Measurements from ENCODE around the gene DCBLD1. TPM values are rescaled to one million over a fixed set of nuclear protein-coding genes. Genes with fewer than 3 reads are reported as not detected.

The DCBLD1 gene
- total and polyA plus RNA-seq, 4 donors, result 10.0 to 38.1 (median 13.0) TPM

DNA sequence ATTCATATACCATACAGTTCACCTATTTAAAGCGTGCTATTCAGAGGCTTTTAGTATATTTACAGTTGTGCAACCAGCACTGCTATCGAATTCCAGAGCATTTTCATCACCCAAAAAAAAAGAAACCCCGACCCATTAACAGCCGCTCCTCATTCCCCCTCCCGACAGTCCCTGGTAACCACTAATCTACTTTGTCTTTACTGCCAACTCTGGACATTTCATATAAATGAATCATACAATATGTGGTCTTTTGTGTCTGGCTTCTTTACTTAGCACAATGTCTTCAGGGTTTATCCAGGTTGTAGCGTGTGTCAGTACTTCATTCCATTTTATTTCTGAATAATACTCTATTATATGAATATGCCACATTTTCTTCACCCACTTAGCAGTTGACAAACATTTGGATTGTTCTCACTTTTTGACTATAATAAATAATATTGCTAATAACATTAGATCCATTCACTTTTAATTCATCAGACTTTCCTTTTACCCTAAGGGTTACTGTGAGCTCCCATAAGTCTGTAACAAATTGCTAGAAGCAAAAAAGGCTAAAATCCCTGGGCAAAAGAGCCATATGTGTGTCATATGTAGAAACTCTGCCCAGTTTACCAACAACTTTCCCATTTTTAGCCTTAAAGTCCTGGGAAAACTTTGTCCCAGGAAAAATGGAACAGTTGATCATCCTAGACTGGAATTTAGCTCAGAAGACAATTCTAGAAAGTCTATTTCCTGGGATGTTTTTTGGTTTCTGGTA lies 33.6 kb upstream of the DCBLD1 start:
- H3K27ac ChIP-seq (ENCODE audit: low read depth in 1 of 2, low read length in 1 of 2), result no peak overlapping the region
- ATAC-seq (ENCODE audit: insufficient read depth, low FRiP score), result no peak
- no peaks in the 10 kb centered on the region for H3K9me3 ChIP-seq (ENCODE audit: control insufficient read depth in 4 of 4, insufficient read depth in 3 of 4, low read length in 3 of 4)
- H3K4me1 ChIP-seq (ENCODE audit: control insufficient read depth in 5 of 5, insufficient read depth in 5 of 5, low read length in 5 of 5), result peaks cover 0 to 25% (median 8%) of the 10 kb centered on the region in 5 donors
- no peak overlapping the region for H3K4me3 ChIP-seq
- 52 to 77% methylated on average over 6 of the region's 6 CpGs for WGBS, 2 donors
- no peak overlapping the region for H3K9ac ChIP-seq (ENCODE audit: insufficient read depth in 1 of 2, low read length in 2 of 2)
- no peaks in the 10 kb centered on the region for H3K36me3 ChIP-seq (ENCODE audit: control insufficient read depth in 4 of 4, insufficient read depth in 4 of 4, low read length in 4 of 4)
- H3K27me3 ChIP-seq (ENCODE audit: control insufficient read depth in 3 of 3, insufficient read depth in 3 of 3, low read length in 2 of 3), result peaks cover 0 to 5% (median 4%) of the 10 kb centered on the region in 3 donors
- TF ChIP-seq CTCF (IDR thresholded peaks at IDR 0.05; ENCODE audit: control extremely low read depth, extremely low read depth), result no peak
- DNase-seq, result peak in 2 of 3 donors; percentile 22 to 42

DNA sequence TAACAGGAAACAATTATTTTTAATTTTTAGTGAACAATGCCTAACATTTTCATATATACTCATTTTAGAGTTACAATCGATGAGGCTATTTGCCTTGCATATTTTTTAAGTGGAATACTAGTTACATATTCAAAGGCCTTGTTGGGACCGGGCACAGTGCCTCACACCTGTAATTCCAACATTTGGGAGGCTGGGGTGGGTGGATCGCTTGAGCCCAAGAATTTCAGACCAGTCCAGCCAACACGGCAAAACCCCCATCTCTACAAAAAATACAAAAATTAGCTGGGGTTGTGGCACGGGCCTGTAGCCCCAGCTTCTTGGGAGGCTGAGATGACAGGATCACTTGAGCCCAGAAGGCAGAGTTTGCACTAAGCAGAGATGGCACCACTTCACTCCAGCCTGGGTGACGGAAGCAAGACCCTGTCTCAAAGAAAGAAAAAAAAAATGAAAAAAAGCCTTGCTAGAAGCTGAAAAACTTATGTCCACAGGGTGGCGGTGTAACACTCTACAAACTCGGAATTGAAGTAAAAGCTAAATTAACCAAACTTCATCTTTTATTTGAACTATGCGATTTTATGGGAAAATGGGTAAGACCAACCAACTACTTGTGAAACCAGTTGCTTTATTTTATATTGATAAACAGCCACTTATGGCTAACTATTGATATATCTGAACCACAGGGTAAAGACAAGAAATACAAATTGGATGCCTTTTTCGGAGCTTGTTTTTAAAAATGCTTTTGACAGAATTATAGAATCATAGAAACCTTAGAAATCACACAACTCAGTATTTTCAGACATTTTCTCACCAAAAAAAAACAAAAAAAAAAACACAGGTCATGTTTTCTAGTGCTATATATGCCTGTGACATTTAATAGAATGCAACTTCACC lies 32.7 kb upstream of the DCBLD1 start:
- 35 to 36% methylated on average over 10 of the region's 10 CpGs for WGBS, 2 donors
- H3K4me3 ChIP-seq, result no peak overlapping the region
- H3K9me3 ChIP-seq (ENCODE audit: control insufficient read depth in 4 of 4, insufficient read depth in 3 of 4, low read length in 3 of 4), result no peaks in the 10 kb centered on the region
- no peaks in the 10 kb centered on the region for H3K36me3 ChIP-seq (ENCODE audit: control insufficient read depth in 4 of 4, insufficient read depth in 4 of 4, low read length in 4 of 4)
- no peak overlapping the region for H3K27ac ChIP-seq (ENCODE audit: low read depth in 1 of 2, low read length in 1 of 2)
- DNase-seq (peak; percentile 80 to 93 (median 87)), ATAC-seq (ENCODE audit: insufficient read depth, low FRiP score) (no peak)
- H3K9ac ChIP-seq (ENCODE audit: insufficient read depth in 1 of 2, low read length in 2 of 2), result no peak overlapping the region
- TF ChIP-seq CTCF (IDR thresholded peaks at IDR 0.05; ENCODE audit: control extremely low read depth, extremely low read depth), result peak; percentile 52
- peaks cover 0 to 25% (median 8%) of the 10 kb centered on the region in 5 donors for H3K4me1 ChIP-seq (ENCODE audit: control insufficient read depth in 5 of 5, insufficient read depth in 5 of 5, low read length in 5 of 5)
- peaks cover 0 to 5% (median 4%) of the 10 kb centered on the region in 3 donors for H3K27me3 ChIP-seq (ENCODE audit: control insufficient read depth in 3 of 3, insufficient read depth in 3 of 3, low read length in 2 of 3)

DNA sequence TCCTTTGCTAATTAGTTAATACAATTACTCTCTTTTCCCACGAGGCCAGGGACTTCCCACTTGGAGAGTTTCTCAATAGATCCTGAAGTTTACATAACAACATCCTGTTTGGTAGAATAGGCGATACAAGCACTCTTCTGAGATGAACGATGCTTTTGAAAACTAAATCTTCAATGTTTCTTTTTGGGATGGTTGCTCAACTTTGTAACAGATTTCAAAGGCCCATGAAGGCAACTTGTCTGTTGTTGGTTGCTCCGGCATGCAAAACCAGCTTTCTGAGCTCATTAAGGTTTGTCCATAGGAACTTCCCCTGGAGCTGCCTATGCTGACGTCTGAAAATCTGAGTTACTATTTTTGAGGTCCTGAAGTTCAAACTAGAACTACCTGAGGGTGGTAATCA lies 30.8 kb upstream of the DCBLD1 start:
- no peak for ATAC-seq (ENCODE audit: insufficient read depth, low FRiP score)
- Histone ChIP-seq H3K27ac (ENCODE audit: low read depth in 1 of 2, low read length in 1 of 2) (no peak overlapping the region), H3K36me3 (ENCODE audit: control insufficient read depth in 4 of 4, insufficient read depth in 4 of 4, low read length in 4 of 4) (no peaks in the 10 kb centered on the region), H3K9me3 (ENCODE audit: control insufficient read depth in 4 of 4, insufficient read depth in 3 of 4, low read length in 3 of 4) (no peaks in the 10 kb centered on the region), H3K27me3 (ENCODE audit: control insufficient read depth in 3 of 3, insufficient read depth in 3 of 3, low read length in 2 of 3) (peaks cover 0 to 12% (median 4%) of the 10 kb centered on the region in 3 donors), H3K9ac (ENCODE audit: insufficient read depth in 1 of 2, low read length in 2 of 2) (peak overlapping the region in 1 of 2 donors; percentile 27), H3K4me1 (ENCODE audit: control insufficient read depth in 5 of 5, insufficient read depth in 5 of 5, low read length in 5 of 5) (peaks cover 0 to 25% (median 8%) of the 10 kb centered on the region in 5 donors), H3K4me3 (no peak overlapping the region)
- TF ChIP-seq CTCF (IDR thresholded peaks at IDR 0.05; ENCODE audit: control extremely low read depth, extremely low read depth), result no peak
- peak in 2 of 3 donors; percentile 48 to 70 for DNase-seq
- 14 to 19% methylated on average over 5 of the region's 5 CpGs for WGBS, 2 donors

All from lung (tissue), 12 donors.